Measurements from ENCODE around the gene GGCX.

GGCX gene

GRCh38 chr2:85553184-85553583 is 8.1 kb downstream of the GGCX start:
- no peak for TF ChIP-seq CTCF (IDR thresholded peaks at IDR 0.05; ENCODE audit: insufficient read depth, low read depth, low read length, missing control alignments)
- no peak overlapping the region for H3K4me3 ChIP-seq (ENCODE audit: low read length)

GRCh38 chr2:85551698-85552678 is 9.3 kb downstream of the GGCX start:
- DNase-seq (ENCODE audit: low read depth) = peak; percentile 86
- H3K4me3 ChIP-seq (ENCODE audit: low read length) = no peak overlapping the region
- TF ChIP-seq CTCF (IDR thresholded peaks at IDR 0.05; ENCODE audit: insufficient read depth, low read depth, low read length, missing control alignments) = peak; percentile 95

More at GRCh38 chr2:85553184-85553583, 8.1 kb downstream of the GGCX start:
- DNase-seq (ENCODE audit: low read depth) = no peak

- H3K4me3 ChIP-seq (ENCODE audit: low read length) = no peak overlapping the region
- no peak for DNase-seq (ENCODE audit: low read depth)
Observed at GRCh38 chr2:85550486-85550885, 10.8 kb downstream of the GGCX start.

GRCh38 chr2:85549826-85550225 is 11.5 kb downstream of the GGCX start:
- DNase-seq (ENCODE audit: low read depth) = peak; percentile 44
- H3K4me3 ChIP-seq (ENCODE audit: low read length) = no peak overlapping the region
- TF ChIP-seq CTCF (IDR thresholded peaks at IDR 0.05; ENCODE audit: insufficient read depth, low read depth, low read length, missing control alignments) = no peak

More at GRCh38 chr2:85550486-85550885, 10.8 kb downstream of the GGCX start:
- TF ChIP-seq CTCF (IDR thresholded peaks at IDR 0.05; ENCODE audit: insufficient read depth, low read depth, low read length, missing control alignments) = no peak

- no peak for DNase-seq (ENCODE audit: low read depth)
- H3K4me3 ChIP-seq (ENCODE audit: low read length) = no peak overlapping the region
- TF ChIP-seq CTCF (IDR thresholded peaks at IDR 0.05; ENCODE audit: insufficient read depth, low read depth, low read length, missing control alignments) = no peak
Observed at GRCh38 chr2:85549095-85549494, 12.2 kb downstream of the GGCX start.

- DNase-seq (ENCODE audit: low read depth) = no peak
- no peak overlapping the region for H3K4me3 ChIP-seq (ENCODE audit: low read length)
- no peak for TF ChIP-seq CTCF (IDR thresholded peaks at IDR 0.05; ENCODE audit: insufficient read depth, low read depth, low read length, missing control alignments)
Observed at GRCh38 chr2:85548608-85548900, 12.7 kb downstream of the GGCX start.

Data from epithelial cell of esophagus (primary cell).